Measurements from ENCODE around the gene SLC2A10. TPM values are rescaled to one million over a fixed set of nuclear protein-coding genes. Genes with fewer than 3 reads are reported as not detected.

Gene SLC2A10
- polyA plus RNA-seq, 1 experiment, result 41.9 TPM

DNA sequence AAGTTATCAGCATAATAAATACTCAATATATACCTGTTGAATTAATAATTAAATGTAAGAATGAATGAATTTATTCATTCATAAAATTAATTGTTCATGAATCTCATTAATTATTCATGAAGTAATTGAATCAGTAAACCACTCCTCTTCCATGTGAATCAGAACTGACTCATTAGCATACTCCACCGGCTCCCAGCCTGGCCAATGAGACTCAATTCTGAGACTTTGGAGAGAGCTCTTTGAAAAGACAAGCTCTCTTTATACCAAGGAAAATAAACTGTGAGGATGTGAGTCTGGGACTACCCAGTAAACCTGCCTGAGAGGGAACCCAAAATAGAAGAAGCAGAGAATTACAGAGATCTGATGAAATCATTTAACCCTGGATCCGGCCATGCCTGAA lies 8.4 kb upstream of the SLC2A10 start:
- no peaks in the 10 kb centered on the region for H3K27me3 ChIP-seq (ENCODE audit: control insufficient read depth, insufficient read depth, low read length)
- ChIA-PET POLR2A (no interaction called here), CTCF (interaction anchor here (1.8 kb wide), 1 partner anchor 178 kb away, joined by 5 read pairs; no protein-coding TSS in a partner anchor)
- TF ChIP-seq, protein P1, sequence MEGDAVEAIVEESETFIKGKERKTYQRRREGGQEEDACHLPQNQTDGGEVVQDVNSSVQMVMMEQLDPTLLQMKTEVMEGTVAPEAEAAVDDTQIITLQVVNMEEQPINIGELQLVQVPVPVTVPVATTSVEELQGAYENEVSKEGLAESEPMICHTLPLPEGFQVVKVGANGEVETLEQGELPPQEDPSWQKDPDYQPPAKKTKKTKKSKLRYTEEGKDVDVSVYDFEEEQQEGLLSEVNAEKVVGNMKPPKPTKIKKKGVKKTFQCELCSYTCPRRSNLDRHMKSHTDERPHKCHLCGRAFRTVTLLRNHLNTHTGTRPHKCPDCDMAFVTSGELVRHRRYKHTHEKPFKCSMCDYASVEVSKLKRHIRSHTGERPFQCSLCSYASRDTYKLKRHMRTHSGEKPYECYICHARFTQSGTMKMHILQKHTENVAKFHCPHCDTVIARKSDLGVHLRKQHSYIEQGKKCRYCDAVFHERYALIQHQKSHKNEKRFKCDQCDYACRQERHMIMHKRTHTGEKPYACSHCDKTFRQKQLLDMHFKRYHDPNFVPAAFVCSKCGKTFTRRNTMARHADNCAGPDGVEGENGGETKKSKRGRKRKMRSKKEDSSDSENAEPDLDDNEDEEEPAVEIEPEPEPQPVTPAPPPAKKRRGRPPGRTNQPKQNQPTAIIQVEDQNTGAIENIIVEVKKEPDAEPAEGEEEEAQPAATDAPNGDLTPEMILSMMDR (IDR thresholded peaks at IDR 0.05; ENCODE audit: insufficient read depth, low read depth, low read length), result no peak
- no peaks in the 10 kb centered on the region for H3K36me3 ChIP-seq (ENCODE audit: control insufficient read depth, insufficient read depth, low read length)
- DNase-seq (ENCODE audit: low read depth), result no peak
- H3K4me3 ChIP-seq (ENCODE audit: low read depth, low read length), result no peak overlapping the region

DNA sequence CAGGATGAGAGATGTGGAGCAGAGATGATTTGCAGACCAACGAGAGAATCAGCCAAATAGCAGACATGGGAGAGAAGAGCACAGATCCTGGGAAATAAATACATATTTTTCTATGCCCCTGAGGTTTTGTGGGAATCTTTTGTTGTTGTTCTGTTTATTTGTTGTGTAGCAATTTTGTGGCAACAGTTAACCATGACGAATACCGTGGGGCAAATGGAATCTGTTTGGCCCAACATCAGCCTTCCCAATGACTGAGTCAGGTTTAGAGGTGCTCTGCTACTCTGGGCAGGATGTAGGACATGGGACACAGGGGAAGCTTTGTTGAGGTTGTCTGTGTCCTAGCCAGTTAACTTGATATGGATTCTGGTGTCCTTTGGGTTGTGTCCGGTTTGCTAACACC lies 7.9 kb upstream of the SLC2A10 start:
- no peak for DNase-seq (ENCODE audit: low read depth)
- CTCF ChIA-PET, result interaction anchor here (0.6 kb wide), 1 partner anchor 352 kb away, joined by 6 read pairs; no protein-coding TSS in a partner anchor
- POLR2A ChIA-PET, result no interaction called here

DNA sequence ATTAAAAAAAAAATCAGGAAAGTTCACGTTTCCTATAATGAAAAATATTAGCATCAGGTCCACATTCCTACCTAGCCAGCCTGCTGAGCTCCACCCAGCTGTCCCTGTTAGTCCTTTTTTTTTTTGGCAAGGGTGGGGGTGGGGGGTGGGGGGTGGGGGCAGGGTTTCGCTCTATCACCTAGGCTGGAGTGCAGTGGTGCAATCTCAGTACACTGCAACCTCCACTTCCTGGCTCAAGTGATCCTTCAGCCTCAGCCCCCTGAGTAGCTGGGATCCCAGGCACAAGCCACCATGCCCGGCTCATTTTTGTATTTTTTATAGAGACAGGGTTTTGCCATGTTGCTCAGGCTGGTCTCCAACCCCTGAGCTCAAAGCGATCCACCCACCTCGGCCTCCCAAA lies 7.5 kb upstream of the SLC2A10 start:
- H3K27me3 ChIP-seq (ENCODE audit: control insufficient read depth, insufficient read depth, low read length), result no peaks in the 10 kb centered on the region
- no peaks in the 10 kb centered on the region for H3K36me3 ChIP-seq (ENCODE audit: control insufficient read depth, insufficient read depth, low read length)
- H3K4me3 ChIP-seq (ENCODE audit: low read depth, low read length), result no peak overlapping the region
- TF ChIP-seq, protein P1 (IDR thresholded peaks at IDR 0.05; ENCODE audit: insufficient read depth, low read depth, low read length), result no peak
- no peak for DNase-seq (ENCODE audit: low read depth)
- ChIA-PET POLR2A (no interaction called here), CTCF (interaction anchor here (0.6 to 0.9 kb wide), 2 partner anchors 10 to 353 kb away, joined by 3 to 6 read pairs; no protein-coding TSS in a partner anchor)

More for the DNA sequence above, 7.9 kb upstream of the SLC2A10 start:
- TF ChIP-seq, protein P1 (IDR thresholded peaks at IDR 0.05; ENCODE audit: insufficient read depth, low read depth, low read length), result no peak
- Histone ChIP-seq H3K4me3 (ENCODE audit: low read depth, low read length) (no peak overlapping the region), H3K36me3 (ENCODE audit: control insufficient read depth, insufficient read depth, low read length) (no peaks in the 10 kb centered on the region), H3K27me3 (ENCODE audit: control insufficient read depth, insufficient read depth, low read length) (no peaks in the 10 kb centered on the region)

DNA sequence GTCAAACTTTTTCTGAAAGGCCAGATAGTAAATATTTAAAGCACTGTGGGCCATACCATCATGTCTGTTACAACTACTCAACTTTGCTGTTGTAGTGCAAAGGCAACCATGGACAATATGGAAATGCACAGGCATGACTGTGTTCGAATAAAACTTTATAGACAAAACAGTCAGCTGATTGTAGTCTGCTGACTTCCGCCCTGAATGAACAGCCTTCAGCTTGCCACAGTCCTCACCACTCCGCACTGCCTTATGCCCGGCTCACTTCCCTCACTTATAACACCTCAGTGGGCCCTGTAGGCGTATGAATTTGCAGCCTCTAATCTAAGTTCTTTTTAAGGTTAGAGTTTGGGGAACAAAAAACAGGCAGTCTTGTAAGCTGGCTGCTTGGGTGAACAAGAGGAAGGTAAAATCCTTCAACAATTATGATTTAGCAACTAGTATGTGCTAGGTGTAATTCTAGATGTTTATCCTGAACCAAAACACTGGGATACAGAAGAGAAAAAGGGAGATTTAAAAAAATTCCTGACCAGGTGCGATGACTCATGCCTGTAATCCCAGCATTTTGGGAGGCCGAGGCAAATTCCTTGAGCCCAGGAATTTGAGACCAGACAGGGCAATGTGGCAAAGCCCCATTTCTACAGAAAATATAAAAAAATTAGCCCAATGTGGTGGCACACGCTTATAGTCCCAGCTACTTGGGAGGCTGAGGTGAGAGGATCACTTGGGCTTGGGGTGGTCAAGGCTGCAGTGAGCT lies 6.8 kb upstream of the SLC2A10 start:
- no peaks in the 10 kb centered on the region for H3K36me3 ChIP-seq (ENCODE audit: control insufficient read depth, insufficient read depth, low read length)
- ChIA-PET CTCF (interaction anchor here (0.6 to 1.9 kb wide), 4 partner anchors 9 to 353 kb away, joined by 3 to 6 read pairs (median 5); no protein-coding TSS in a partner anchor), POLR2A (no interaction called here)

DNA sequence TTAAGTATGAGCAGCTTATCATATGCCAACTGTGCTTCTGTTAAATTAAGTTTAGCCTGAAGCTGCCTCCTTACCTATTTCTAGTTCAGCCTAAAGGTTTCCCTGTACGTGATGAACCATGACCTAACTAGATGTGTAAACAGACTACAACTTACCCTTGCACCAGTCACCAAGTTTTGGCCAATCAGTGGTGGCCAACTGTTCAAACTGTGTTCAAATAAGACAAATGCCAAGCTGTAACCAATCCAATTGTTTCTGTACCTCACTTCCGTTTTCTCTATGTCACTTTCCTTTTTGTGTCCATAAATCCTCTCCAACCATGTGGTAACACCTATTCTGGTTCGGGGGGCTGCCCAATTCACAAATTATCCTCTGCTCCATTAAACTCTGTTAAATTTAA lies 6.0 kb upstream of the SLC2A10 start:
- Histone ChIP-seq H3K4me3 (ENCODE audit: low read depth, low read length) (no peak overlapping the region), H3K36me3 (ENCODE audit: control insufficient read depth, insufficient read depth, low read length) (no peaks in the 10 kb centered on the region), H3K27me3 (ENCODE audit: control insufficient read depth, insufficient read depth, low read length) (no peaks in the 10 kb centered on the region)
- TF ChIP-seq, protein P1 (IDR thresholded peaks at IDR 0.05; ENCODE audit: insufficient read depth, low read depth, low read length), result no peak
- ChIA-PET CTCF (interaction anchor here (1.0 to 1.9 kb wide), 2 partner anchors 9 to 11 kb away, joined by 4 to 6 read pairs; no protein-coding TSS in a partner anchor), POLR2A (no interaction called here)
- DNase-seq (ENCODE audit: low read depth), result no peak

More for the DNA sequence above, 6.8 kb upstream of the SLC2A10 start:
- no peak for DNase-seq (ENCODE audit: low read depth)
- H3K27me3 ChIP-seq (ENCODE audit: control insufficient read depth, insufficient read depth, low read length), result no peaks in the 10 kb centered on the region
- TF ChIP-seq, protein P1 (IDR thresholded peaks at IDR 0.05; ENCODE audit: insufficient read depth, low read depth, low read length), result no peak
- H3K4me3 ChIP-seq (ENCODE audit: low read depth, low read length), result no peak overlapping the region

Data from BJ (cell line).